DOHH2 (cell line): Measurements from ENCODE around the gene APAF1.
"Not testable (repeated sequence)": the region's sequence is repeated elsewhere in the genome, so short reads cannot be mapped to it uniquely, and the experiment has no call there.

Source experiments
- EZH2phosphoT487 ChIP-seq: fragments of 200-600 bp; sonication (generic); IDR thresholded peaks from 2 replicates; pipeline ENCODE4 v1.6.1; 2017; ENCODE audit warnings: borderline replicate concordance, mild to moderate bottlenecking, antibody characterized with exemption, low read length, moderate library complexity, mixed read lengths
- TF ChIP-seq, protein P1 (sequence below): fragments of 200-600 bp; sonication (generic); IDR thresholded peaks from one replicate; pipeline ENCODE4 v1.5.1; 2014; ENCODE audit warnings: antibody characterized with exemption, mild to moderate bottlenecking, low read depth, low read length; ENCODE audit not compliant: poor library complexity, severe bottlenecking

DNA sequence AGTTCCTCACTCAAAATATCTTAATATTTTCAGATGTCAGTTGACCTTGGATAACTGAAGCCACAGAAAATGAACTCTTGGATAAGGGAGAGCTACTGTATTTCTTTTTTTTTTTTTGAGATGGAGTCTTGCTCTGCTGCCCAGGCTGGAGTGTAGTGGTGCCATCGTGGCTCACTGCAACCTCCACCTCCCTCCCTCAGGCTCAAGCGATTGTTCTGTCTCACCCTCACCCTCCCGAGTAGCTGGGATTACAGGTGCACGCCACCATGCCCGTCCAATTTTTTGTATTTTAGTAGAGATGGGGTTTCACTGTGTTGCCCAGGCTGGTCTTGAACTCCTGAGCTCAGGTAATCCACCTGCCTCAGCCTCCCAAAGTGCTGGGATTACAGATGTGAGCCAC lies 47.8 kb upstream of the APAF1 start:
- TF ChIP-seq, protein P1, sequence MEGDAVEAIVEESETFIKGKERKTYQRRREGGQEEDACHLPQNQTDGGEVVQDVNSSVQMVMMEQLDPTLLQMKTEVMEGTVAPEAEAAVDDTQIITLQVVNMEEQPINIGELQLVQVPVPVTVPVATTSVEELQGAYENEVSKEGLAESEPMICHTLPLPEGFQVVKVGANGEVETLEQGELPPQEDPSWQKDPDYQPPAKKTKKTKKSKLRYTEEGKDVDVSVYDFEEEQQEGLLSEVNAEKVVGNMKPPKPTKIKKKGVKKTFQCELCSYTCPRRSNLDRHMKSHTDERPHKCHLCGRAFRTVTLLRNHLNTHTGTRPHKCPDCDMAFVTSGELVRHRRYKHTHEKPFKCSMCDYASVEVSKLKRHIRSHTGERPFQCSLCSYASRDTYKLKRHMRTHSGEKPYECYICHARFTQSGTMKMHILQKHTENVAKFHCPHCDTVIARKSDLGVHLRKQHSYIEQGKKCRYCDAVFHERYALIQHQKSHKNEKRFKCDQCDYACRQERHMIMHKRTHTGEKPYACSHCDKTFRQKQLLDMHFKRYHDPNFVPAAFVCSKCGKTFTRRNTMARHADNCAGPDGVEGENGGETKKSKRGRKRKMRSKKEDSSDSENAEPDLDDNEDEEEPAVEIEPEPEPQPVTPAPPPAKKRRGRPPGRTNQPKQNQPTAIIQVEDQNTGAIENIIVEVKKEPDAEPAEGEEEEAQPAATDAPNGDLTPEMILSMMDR = not testable (repeated sequence)
- TF ChIP-seq EZH2phosphoT487 = not testable (repeated sequence)
